Body of pancreas (tissue), 4 donors: ENCODE measurements around the gene ADGRE1.

Source experiments
- POLR2A ChIP-seq, 3 donors: fragments of 450-650 bp; IDR thresholded peaks; one replicate each; pipeline ENCODE4 v1.6.1; 2016; ENCODE audit warnings: antibody characterized with exemption in 3 of 3, mild to moderate bottlenecking in 2 of 3
- TF ChIP-seq, protein P1 (sequence below), 7 experiments: fragments of 450-650 bp in 4 of 7; fragments of 200-600 bp in 3 of 7; sonication (generic) in 3 of 7; IDR thresholded peaks; one replicate each; pipeline ENCODE4 v1.5.1; 2016 to 2019; ENCODE audit warnings: antibody characterized with exemption in 7 of 7

DNA sequence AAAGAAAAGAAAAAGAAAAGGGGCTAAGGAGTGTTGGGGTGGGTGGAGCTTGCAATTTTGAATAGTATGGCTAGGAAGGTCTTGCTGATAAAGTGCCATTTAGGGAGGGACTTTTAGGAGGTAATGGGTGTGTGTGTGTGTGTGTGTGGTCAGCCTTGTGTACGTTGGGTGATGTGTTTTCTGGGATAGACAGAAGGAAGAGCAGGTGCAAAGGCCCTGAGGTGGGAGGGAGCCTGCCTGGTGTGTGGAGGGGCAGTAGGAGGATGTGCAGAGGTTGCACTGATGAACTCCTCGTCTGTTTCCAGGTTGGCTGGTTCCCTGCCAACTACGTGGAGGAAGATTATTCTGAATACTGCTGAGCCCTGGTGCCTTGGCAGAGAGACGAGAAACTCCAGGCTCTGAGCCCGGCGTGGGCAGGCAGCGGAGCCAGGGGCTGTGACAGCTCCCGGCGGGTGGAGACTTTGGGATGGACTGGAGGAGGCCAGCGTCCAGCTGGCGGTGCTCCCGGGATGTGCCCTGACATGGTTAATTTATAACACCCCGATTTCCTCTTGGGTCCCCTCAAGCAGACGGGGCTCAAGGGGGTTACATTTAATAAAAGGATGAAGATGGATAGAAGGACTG lies 30.5 kb upstream of the ADGRE1 start:
- TF ChIP-seq, protein P1, sequence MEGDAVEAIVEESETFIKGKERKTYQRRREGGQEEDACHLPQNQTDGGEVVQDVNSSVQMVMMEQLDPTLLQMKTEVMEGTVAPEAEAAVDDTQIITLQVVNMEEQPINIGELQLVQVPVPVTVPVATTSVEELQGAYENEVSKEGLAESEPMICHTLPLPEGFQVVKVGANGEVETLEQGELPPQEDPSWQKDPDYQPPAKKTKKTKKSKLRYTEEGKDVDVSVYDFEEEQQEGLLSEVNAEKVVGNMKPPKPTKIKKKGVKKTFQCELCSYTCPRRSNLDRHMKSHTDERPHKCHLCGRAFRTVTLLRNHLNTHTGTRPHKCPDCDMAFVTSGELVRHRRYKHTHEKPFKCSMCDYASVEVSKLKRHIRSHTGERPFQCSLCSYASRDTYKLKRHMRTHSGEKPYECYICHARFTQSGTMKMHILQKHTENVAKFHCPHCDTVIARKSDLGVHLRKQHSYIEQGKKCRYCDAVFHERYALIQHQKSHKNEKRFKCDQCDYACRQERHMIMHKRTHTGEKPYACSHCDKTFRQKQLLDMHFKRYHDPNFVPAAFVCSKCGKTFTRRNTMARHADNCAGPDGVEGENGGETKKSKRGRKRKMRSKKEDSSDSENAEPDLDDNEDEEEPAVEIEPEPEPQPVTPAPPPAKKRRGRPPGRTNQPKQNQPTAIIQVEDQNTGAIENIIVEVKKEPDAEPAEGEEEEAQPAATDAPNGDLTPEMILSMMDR (IDR thresholded peaks at IDR 0.05) = no peak
- no peak for TF ChIP-seq POLR2A (IDR thresholded peaks at IDR 0.05)
